Activated naive CD4-positive, alpha-beta T cell treated with anti-CD3 and anti-CD28 coated beads, Interleukin-2, amount 10 ng/mL, durations not matched to agents 7 days and 5 days (primary cell): ENCODE results near the gene ZNF296.

Experiments used
- CTCF ChIA-PET: fragments of 350-600 bp; sonication (Branson Sonifier 250); formaldehyde crosslinking; loops from one replicate; lab custom pipeline; 2021; ENCODE audit warnings: antibody characterized with exemption; lab: Charles Lee
- DNase-seq: peaks from one replicate; pipeline ENCODE4 v3.0.0-alpha.2; 2020
- H3K27ac Mint-ChIP-seq: one replicate; pipeline ENCODE4 v1.8.0; 2021; ENCODE audit warnings: mild to moderate bottlenecking, moderate library complexity, mixed read lengths
- H3K27me3 Mint-ChIP-seq: one replicate; pipeline ENCODE4 v1.8.0; 2021; ENCODE audit warnings: mild to moderate bottlenecking, mixed read lengths
- H3K36me3 Mint-ChIP-seq: one replicate; pipeline ENCODE4 v1.8.0; 2021; ENCODE audit warnings: mixed read lengths
- H3K4me1 Mint-ChIP-seq: one replicate; pipeline ENCODE4 v1.8.0; 2021; ENCODE audit warnings: mixed read lengths
- H3K4me3 Mint-ChIP-seq: one replicate; pipeline ENCODE4 v1.8.0; 2021; ENCODE audit warnings: mild to moderate bottlenecking, moderate library complexity, mixed read lengths
- H3K9me3 Mint-ChIP-seq: one replicate; pipeline ENCODE4 v1.8.0; 2021; ENCODE audit warnings: mixed read lengths

ZNF296 gene

GRCh38 chr19:45098521-45099466 lies 22.5 kb upstream of the ZNF296 start:
- no peaks in the 10 kb centered on the region for H3K9me3 Mint-ChIP-seq
- peak overlapping the region; percentile 16 for H3K27ac Mint-ChIP-seq
- H3K4me3 Mint-ChIP-seq, result no peak overlapping the region
- peaks cover 6% of the 10 kb centered on the region for H3K36me3 Mint-ChIP-seq
- H3K27me3 Mint-ChIP-seq, result no peaks in the 10 kb centered on the region
- peaks cover 59% of the 10 kb centered on the region for H3K4me1 Mint-ChIP-seq
- CTCF ChIA-PET, result interaction anchor here (0.5 to 1.0 kb wide), 3 partner anchors 9 to 88 kb away, joined by 3 to 4 read pairs (median 3); no protein-coding TSS in a partner anchor
- DNase-seq, result no peak

- Mint-ChIP-seq H3K9me3 (no peaks in the 10 kb centered on the region), H3K27ac (no peak overlapping the region), H3K36me3 (peaks cover 10% of the 10 kb centered on the region), H3K4me3 (no peak overlapping the region), H3K27me3 (no peaks in the 10 kb centered on the region), H3K4me1 (peaks cover 59% of the 10 kb centered on the region)
- CTCF ChIA-PET, result interaction anchor here (0.5 to 1.0 kb wide), 3 partner anchors 8 to 89 kb away, joined by 3 to 4 read pairs (median 3); no protein-coding TSS in a partner anchor
- no peak for DNase-seq
These were observed 21.7 kb upstream of the ZNF296 start for GRCh38 chr19:45097776-45098520.

GRCh38 chr19:45097450-45097775 lies 21.1 kb upstream of the ZNF296 start:
- DNase-seq, result no peak
- CTCF ChIA-PET, result no interaction called here
- Mint-ChIP-seq H3K27me3 (no peaks in the 10 kb centered on the region), H3K9me3 (no peaks in the 10 kb centered on the region), H3K4me1 (peaks cover 60% of the 10 kb centered on the region), H3K36me3 (peaks cover 10% of the 10 kb centered on the region), H3K27ac (no peak overlapping the region), H3K4me3 (no peak overlapping the region)

- peaks cover 62% of the 10 kb centered on the region for H3K4me1 Mint-ChIP-seq
- no peaks in the 10 kb centered on the region for H3K9me3 Mint-ChIP-seq
- CTCF ChIA-PET, result no interaction called here
- no peaks in the 10 kb centered on the region for H3K27me3 Mint-ChIP-seq
- no peak for DNase-seq
- H3K36me3 Mint-ChIP-seq, result peaks cover 10% of the 10 kb centered on the region
- no peak overlapping the region for H3K4me3 Mint-ChIP-seq
- H3K27ac Mint-ChIP-seq, result no peak overlapping the region
These were observed 20.4 kb upstream of the ZNF296 start for GRCh38 chr19:45096700-45097099.

GRCh38 chr19:45095496-45096413 lies 19.5 kb upstream of the ZNF296 start:
- DNase-seq, result no peak
- CTCF ChIA-PET, result no interaction called here
- Mint-ChIP-seq H3K4me1 (peaks cover 67% of the 10 kb centered on the region), H3K27me3 (no peaks in the 10 kb centered on the region), H3K36me3 (peaks cover 19% of the 10 kb centered on the region), H3K9me3 (peaks cover 3% of the 10 kb centered on the region), H3K27ac (no peak overlapping the region), H3K4me3 (no peak overlapping the region)

GRCh38 chr19:45094707-45095106 lies 18.4 kb upstream of the ZNF296 start:
- CTCF ChIA-PET, result no interaction called here
- Mint-ChIP-seq H3K9me3 (peaks cover 3% of the 10 kb centered on the region), H3K4me1 (peaks cover 70% of the 10 kb centered on the region), H3K4me3 (peak overlapping the region; percentile 91), H3K36me3 (peaks cover 25% of the 10 kb centered on the region), H3K27ac (peak overlapping the region; percentile 16), H3K27me3 (no peaks in the 10 kb centered on the region)
- no peak for DNase-seq

- DNase-seq, result no peak
- Mint-ChIP-seq H3K9me3 (peaks cover 3% of the 10 kb centered on the region), H3K4me3 (peak overlapping the region; percentile 91), H3K36me3 (peaks cover 27% of the 10 kb centered on the region), H3K27me3 (no peaks in the 10 kb centered on the region), H3K27ac (peak overlapping the region; percentile 70), H3K4me1 (peaks cover 70% of the 10 kb centered on the region)
- CTCF ChIA-PET, result no interaction called here
These were observed 17.9 kb upstream of the ZNF296 start for GRCh38 chr19:45094137-45094536.

- H3K9me3 Mint-ChIP-seq, result peaks cover 3% of the 10 kb centered on the region
- CTCF ChIA-PET, result interaction anchor here (0.7 to 2.1 kb wide), 6 partner anchors 33 to 392 kb away, joined by 3 to 14 read pairs (median 3); partner anchors contain the start of genes BLOC1S3 and TRAPPC6A
- peak within 1 kb of the TSS; percentile 97 for H3K27ac Mint-ChIP-seq
- H3K4me3 Mint-ChIP-seq, result peak within 1 kb of the TSS; percentile 91
- peak; percentile 94 for DNase-seq
- peaks cover 31% of the 10 kb centered on the region for H3K36me3 Mint-ChIP-seq
- H3K4me1 Mint-ChIP-seq, result peaks cover 66% of the 10 kb centered on the region
- H3K27me3 Mint-ChIP-seq, result no peaks in the 10 kb centered on the region
These were observed 16.7 kb upstream of the ZNF296 start, which contains the start of gene PPP1R37 for GRCh38 chr19:45092747-45093678. PPP1R37 (plus strand) TSS chr19:45093179; CDS start chr19:45093326, 147 bp downstream.

- peak; percentile 97 for DNase-seq
- Mint-ChIP-seq H3K4me3 (peak overlapping the region; percentile 91), H3K9me3 (peaks cover 3% of the 10 kb centered on the region), H3K27ac (peak overlapping the region; percentile 97), H3K36me3 (peaks cover 37% of the 10 kb centered on the region), H3K27me3 (no peaks in the 10 kb centered on the region), H3K4me1 (peaks cover 70% of the 10 kb centered on the region)
- CTCF ChIA-PET, result interaction anchor here (0.6 to 2.1 kb wide), 3 partner anchors 12 to 35 kb away, joined by 4 to 14 read pairs (median 6); no protein-coding TSS in a partner anchor
These were observed 15.0 kb upstream of the ZNF296 start for GRCh38 chr19:45091031-45091923.

GRCh38 chr19:45090606-45091005 lies 14.3 kb upstream of the ZNF296 start:
- Mint-ChIP-seq H3K27me3 (no peaks in the 10 kb centered on the region), H3K27ac (no peak overlapping the region), H3K9me3 (peaks cover 3% of the 10 kb centered on the region), H3K4me3 (no peak overlapping the region), H3K36me3 (peaks cover 39% of the 10 kb centered on the region), H3K4me1 (peaks cover 66% of the 10 kb centered on the region)
- CTCF ChIA-PET, result interaction anchor here (0.8 to 2.0 kb wide), 2 partner anchors 11 to 31 kb away, joined by 3 to 6 read pairs; no protein-coding TSS in a partner anchor
- DNase-seq, result no peak

- no peak overlapping the region for H3K4me3 Mint-ChIP-seq
- CTCF ChIA-PET, result interaction anchor here (0.8 to 2.0 kb wide), 3 partner anchors 8 to 30 kb away, joined by 3 to 6 read pairs (median 4); no protein-coding TSS in a partner anchor
- DNase-seq, result no peak
- no peaks in the 10 kb centered on the region for H3K27me3 Mint-ChIP-seq
- H3K9me3 Mint-ChIP-seq, result peaks cover 3% of the 10 kb centered on the region
- H3K36me3 Mint-ChIP-seq, result peaks cover 43% of the 10 kb centered on the region
- H3K27ac Mint-ChIP-seq, result no peak overlapping the region
- H3K4me1 Mint-ChIP-seq, result peaks cover 70% of the 10 kb centered on the region
These were observed 13.8 kb upstream of the ZNF296 start for GRCh38 chr19:45090034-45090433.

GRCh38 chr19:45087531-45087930 lies 11.3 kb upstream of the ZNF296 start:
- CTCF ChIA-PET, result interaction anchor here (0.9 kb wide), 1 partner anchor 8 kb away, joined by 3 read pairs; the partner anchor contains the start of gene GEMIN7
- peaks cover 34% of the 10 kb centered on the region for H3K36me3 Mint-ChIP-seq

More at GRCh38 chr19:45087531-45087930, 11.3 kb upstream of the ZNF296 start:
- Mint-ChIP-seq H3K4me1 (peaks cover 47% of the 10 kb centered on the region), H3K4me3 (peak overlapping the region; percentile 19), H3K27ac (peak overlapping the region; percentile 92), H3K9me3 (peaks cover 3% of the 10 kb centered on the region), H3K27me3 (no peaks in the 10 kb centered on the region)
- peak; percentile 73 for DNase-seq
